Hematopoietic multipotent progenitor cell treated with erythropoietin and hydrocortisone succinate and interleukin-3 and kit ligand, for 6 days (in vitro differentiated cells): Measurements from ENCODE around the gene CRYGB.

Experiments
- DNase-seq: peaks from one replicate; pipeline ENCODE4 v3.0.0-alpha.2; 2015

CRYGB gene, protein sequence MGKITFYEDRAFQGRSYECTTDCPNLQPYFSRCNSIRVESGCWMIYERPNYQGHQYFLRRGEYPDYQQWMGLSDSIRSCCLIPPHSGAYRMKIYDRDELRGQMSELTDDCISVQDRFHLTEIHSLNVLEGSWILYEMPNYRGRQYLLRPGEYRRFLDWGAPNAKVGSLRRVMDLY

GRCh38 chr2:208146006-208146405 is at the start of gene CRYGB:
Gene CRYGB (minus strand): TSS chr2:208146158. CDS start chr2:208146120, 38 bp downstream.
- no peak for DNase-seq

- no peak for DNase-seq
Measured at GRCh38 chr2:208195531-208195930, 49.6 kb upstream of the CRYGB start.

GRCh38 chr2:208192611-208193236 is 46.8 kb upstream of the CRYGB start:
- DNase-seq = no peak

DNA sequence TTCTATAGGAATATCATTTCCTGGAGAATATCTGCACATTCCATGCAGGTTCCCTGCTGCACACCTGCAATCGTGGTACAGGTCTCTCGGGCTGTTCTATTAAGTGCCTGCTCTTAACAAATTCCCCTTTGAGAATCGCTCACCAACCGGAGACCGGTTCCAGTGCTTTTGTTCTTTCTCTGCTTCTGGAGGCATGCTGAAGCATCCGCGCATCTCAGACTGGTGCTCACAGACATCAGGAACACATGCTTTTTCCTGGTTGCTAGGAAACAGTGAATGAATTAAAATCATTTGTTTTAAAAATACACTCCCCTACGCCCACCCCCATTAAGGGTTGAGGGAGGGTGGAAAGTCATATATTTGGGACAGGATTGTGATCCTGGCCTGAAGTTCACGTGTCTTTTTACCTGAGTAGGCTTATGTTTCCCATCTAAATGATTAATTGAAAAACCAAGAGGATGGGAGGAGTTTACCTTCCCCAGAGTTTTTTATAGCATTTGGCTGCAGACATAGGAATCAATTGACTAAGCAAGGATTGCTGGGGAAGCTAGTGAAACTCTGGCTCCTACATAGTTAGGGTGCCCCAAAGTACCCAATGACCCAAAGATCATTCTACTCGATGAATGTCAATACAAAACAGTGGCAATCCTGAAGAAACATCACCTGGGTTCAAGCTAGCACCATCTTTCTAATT is 44.0 kb upstream of the CRYGB start, which contains the start of gene C2orf80:
C2orf80 (minus strand) TSS at position 221 of the 694 bp plus-strand sequence. CDS start 3,044 bp downstream, outside the sequence.
- DNase-seq = no peak

GRCh38 chr2:208189069-208189809 is 43.3 kb upstream of the CRYGB start:
- DNase-seq = no peak

- no peak for DNase-seq
Measured at GRCh38 chr2:208186893-208187292, 40.9 kb upstream of the CRYGB start.

- no peak for DNase-seq
Measured at GRCh38 chr2:208186465-208186864, 40.5 kb upstream of the CRYGB start.

- no peak for DNase-seq
Measured at GRCh38 chr2:208183972-208184705, 38.2 kb upstream of the CRYGB start.

GRCh38 chr2:208183526-208183925 is 37.6 kb upstream of the CRYGB start:
- no peak for DNase-seq

DNA sequence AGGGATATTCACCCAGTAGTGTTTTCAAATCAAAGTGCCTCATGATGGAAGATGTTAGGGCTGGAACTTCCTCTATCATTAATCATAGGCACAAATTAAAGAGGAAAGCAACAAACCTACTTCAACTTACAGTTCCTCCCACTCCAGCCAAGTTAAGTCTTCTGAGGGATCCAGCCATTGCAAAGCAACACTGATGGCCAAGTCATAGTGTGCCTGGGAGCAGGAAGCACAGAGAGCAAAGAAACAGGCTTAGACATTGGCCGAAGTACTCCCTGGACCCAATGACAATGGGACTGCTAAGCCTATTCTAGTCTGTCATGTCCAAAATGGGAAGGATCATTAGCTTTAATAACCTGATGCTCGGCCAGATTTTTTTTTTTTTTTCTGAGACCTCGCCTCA is 36.9 kb upstream of the CRYGB start:
- no peak for DNase-seq

GRCh38 chr2:208179028-208179609 is 33.2 kb upstream of the CRYGB start:
- no peak for DNase-seq

GRCh38 chr2:208175840-208176153 is 29.8 kb upstream of the CRYGB start:
- no peak for DNase-seq

- peak; percentile 92 for DNase-seq
Measured at GRCh38 chr2:208175069-208175839, 29.3 kb upstream of the CRYGB start.

GRCh38 chr2:208174144-208174543 is 28.2 kb upstream of the CRYGB start:
- DNase-seq = no peak

- DNase-seq = peak; percentile 63
Measured at GRCh38 chr2:208172125-208172524, 26.2 kb upstream of the CRYGB start.

DNA sequence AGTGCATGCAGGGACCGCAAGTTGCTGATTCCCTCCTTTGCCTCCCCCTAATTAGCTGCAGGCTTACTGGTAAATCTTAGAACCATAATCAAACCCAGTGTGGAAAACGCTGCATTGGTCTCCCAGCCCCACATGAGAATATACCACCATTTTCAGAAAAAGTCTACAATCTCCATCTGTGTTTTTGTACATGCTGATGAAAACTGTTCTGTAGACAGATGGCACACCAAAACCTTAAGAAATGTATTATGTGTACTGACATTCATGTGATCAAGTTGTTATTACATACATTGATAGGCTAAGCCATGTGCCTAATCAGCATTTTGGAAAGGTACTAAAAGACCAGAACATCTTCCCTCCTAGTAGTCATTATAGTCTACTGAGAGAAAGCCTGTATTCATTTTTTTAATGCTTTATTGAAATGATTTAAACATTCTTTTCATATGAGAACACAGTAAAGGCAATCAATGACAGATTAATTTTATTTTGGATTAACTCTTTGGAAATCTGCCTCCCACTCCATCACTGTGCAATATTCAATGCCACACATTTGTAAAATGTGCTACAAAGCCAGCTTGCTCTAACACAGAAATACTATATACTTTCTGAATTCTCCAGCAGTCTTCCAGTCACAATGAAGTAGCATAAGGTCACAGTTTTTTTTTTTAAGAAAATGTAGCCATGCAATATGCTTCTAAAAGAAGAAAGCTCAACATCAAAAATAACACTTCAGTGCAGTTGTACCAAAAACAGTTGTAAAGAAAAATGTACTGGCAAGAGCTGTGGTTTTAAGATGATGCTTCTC is 19.2 kb upstream of the CRYGB start:
- no peak for DNase-seq

- no peak for DNase-seq
Measured at GRCh38 chr2:208163489-208163888, 17.5 kb upstream of the CRYGB start, which contains the start of gene CRYGA. Gene CRYGA (minus strand): TSS chr2:208163589. CDS start chr2:208163556, 33 bp downstream.

DNA sequence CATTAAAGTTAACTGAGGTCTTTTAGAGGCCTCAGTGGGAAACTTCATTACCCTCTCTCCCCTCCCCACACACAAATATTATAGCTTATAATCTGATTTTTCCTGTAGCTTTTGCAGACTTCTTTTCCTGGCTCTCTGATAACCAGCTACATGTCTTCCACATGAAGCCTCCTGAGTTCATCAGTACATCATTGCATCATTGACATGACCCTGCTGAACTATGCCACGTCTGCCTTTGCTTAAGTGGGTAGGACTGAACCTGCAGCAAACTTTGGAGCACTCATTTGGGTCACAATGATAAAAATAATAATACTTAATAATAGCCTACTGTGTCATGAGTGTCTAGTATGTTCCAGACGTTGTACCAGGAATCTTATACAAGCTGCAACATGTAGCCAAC is 10.5 kb upstream of the CRYGB start:
- DNase-seq = no peak

- DNase-seq = peak; percentile 44
Measured at GRCh38 chr2:208153156-208153555, 7.2 kb upstream of the CRYGB start.

DNA sequence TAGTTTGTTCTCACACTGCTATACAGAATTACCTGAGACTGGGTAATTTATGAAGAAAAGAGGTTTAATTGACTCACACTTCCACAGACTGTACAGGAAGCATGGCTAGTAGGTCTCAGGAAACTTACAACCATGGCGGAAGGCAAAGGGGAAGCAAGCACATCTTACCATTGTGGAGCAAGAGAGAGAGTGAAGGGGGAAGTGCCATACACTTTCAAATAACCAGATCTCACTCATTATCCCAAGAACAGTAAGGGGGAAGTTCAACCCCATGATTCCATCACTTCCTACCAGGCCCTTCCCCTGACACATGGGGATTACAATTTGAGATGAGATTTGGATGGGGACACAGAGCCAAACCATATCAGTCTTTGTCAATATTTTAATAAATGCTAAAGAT is 5.0 kb upstream of the CRYGB start:
- no peak for DNase-seq

DNA sequence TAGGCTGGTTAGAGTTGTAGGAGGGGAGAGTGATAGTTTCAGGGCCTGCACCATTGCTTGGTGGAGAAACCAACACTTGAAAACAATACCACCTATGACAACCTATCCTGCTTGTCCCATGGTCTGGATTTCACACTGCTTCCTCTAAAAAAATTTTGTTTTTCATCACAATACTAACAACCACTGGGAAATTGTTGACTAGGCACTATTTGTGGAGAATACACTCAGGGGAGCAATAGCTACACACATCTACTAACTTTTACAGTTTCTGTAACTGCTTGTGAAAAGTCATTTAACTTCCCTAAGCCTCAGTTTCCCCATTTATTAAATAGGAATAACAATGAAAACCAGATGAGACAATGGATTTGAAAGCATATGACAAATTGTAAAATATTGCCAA is 4.1 kb upstream of the CRYGB start:
- no peak for DNase-seq
